ENCODE results near the gene COL4A2.

COL4A2 gene

GRCh38 chr13:110419381-110419791 is 112.3 kb downstream of the COL4A2 start:
- DNase-seq (ENCODE audit: low spot score) = peak; percentile 50

GRCh38 chr13:110419946-110420345 is 112.9 kb downstream of the COL4A2 start:
- DNase-seq (ENCODE audit: low spot score) = no peak

DNA sequence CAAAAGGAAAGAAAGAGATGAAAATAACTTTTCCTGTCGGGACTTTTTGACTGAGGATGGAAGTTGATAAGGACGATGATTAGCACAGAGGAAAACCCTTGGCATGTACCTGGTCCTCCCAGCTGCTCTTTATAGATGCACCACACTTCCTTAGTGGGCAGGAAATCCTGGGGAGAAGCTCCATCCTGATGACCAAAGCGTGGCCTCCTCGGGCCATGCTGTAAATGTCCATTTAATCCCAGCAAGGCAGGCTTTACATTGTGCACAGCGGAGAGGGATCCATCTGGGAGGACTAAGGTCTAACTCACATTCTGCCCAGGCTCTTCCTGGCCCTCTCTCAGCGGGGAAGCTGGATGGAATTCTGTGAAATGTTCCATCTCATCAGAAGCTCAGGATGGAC is 113.5 kb downstream of the COL4A2 start:
- no peak for DNase-seq (ENCODE audit: low spot score)

DNA sequence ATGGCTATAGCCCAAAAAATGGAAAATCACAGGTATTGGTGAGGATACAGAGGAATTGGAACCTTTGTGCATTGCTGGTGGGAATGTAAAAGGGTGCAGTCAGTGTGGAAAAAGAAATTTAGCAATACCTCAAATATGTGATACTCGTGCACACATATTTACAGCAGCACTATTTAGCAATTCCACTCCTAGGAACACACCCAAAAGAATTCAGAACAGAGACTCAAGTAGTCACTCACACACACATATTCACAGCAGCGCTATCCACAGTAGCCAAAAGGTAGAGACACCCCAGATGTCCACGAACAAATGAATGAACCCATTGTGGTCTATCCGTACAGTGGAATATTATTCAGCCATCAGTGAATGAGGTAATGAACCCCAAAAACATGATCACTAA is 114.0 kb downstream of the COL4A2 start:
- no peak for DNase-seq (ENCODE audit: low spot score)

DNA sequence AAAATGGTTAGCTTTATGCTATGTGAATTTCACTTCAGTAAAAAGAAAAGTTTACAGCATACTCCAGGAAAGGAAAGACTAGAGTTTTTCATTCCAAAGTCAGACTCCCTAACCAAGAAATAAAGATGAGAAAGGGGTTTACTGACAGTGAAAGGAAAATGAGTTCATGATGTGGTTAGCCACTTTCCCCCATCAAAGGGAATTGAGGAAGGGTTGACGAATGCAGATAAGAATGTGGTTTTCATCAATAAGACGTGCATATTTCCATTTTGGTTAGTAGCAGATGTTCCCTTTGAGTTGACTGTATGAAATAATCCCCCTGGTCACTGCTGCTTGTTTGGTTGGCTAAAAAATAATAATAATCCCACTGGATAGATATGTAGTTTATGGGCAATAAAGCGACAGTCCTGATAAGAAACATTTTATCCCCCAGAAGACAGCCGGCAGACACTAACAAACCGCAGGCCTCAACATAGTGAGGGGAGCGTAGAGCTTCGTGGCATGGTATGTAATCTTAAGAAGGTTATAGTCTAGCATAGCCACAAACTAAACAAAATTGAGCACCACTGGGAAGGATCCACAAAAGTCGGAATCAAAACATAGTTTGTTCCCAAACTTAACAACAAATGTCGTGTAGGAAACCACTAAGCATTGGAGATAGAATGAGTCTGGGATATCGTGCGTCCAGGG is 114.8 kb downstream of the COL4A2 start:
- DNase-seq (ENCODE audit: low spot score) = no peak

DNA sequence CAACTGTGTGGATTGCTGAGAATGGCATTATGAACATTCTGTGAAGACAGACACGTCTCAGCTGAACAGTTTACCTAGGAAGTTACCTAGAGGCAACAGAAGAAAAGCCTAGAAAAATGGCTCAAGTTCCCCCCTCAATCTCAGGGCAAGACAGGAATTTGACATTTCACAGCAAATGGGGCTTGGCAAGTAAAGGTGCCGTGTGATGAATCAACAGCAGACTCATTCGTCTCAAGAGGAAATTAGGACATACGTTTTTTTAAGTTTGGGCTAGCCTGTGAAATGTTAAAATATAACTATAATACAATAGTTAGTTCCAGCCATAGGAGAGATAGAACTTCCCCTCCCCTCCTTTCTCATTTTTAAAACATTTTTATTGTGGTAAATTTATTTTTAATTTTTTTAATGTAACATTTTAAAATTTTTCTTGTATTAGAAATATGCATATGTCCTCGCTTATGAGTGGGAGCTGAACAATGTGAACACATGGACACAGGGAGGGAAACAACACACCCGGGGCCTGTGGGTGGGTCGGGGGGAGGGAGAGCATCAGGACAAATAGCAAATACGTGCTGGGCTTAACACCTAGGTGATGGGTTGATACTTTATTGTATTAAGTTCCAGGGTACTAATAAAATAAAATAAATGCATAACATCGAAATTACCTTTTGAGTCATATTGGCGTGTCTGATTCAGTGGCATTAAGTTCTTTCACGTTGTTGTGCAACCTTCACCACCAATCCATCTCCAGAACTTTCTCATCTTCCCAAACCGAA is 116.0 kb downstream of the COL4A2 start:
- DNase-seq (ENCODE audit: low spot score) = no peak

DNA sequence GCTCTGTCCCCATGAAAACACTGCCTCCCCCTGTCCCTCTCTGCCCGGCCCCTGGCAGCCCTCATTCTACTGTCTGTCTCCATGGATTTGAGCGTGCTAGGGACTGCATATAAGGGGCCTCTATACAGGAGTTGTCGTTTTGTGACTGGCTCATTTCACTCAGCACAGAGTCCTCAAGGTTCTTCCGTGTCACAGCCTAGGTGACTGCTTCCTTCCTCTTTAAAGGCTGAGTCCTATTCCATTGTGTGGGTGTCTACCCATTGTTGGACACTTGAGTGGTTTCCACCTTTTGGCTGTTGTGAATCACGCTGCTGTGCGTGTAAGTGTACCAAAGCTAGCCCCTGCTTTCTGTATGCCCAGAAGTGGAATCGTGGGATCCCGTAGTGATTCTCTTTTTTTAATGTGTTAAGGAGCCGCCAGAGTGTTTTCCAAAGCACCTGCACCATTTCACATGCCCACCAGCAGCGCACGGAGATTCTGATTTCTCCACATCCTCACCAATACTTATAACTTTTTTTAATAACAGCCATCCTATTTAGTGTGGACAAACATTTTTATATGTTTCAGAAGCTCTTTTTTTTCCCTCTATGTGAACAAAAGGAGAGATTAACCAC is 116.7 kb downstream of the COL4A2 start:
- DNase-seq (ENCODE audit: low spot score) = no peak

- DNase-seq (ENCODE audit: low spot score) = no peak
Observed at GRCh38 chr13:110424569-110425443, 117.7 kb downstream of the COL4A2 start.

DNA sequence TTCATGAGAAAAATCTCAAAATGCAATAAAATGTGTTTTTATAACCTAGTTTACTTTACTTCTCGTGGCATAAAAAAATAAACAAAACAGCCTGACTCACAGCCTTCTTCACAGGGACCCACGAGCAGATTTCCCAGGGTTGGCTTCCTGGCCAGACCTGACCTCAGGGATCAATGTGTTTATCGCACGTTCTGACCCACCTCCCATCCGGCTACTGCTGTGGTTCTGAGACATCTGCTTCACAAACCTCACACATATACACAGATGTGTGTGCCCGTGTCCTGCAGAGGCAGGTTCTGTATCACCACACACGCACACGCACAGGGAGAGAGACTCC is 118.3 kb downstream of the COL4A2 start:
- no peak for DNase-seq (ENCODE audit: low spot score)

GRCh38 chr13:110426735-110427134 is 119.7 kb downstream of the COL4A2 start:
- DNase-seq (ENCODE audit: low spot score) = no peak

GRCh38 chr13:110428313-110428712 is 121.2 kb downstream of the COL4A2 start:
- DNase-seq (ENCODE audit: low spot score) = no peak

- DNase-seq (ENCODE audit: low spot score) = no peak
Observed at GRCh38 chr13:110430391-110431336, 123.6 kb downstream of the COL4A2 start.

DNA sequence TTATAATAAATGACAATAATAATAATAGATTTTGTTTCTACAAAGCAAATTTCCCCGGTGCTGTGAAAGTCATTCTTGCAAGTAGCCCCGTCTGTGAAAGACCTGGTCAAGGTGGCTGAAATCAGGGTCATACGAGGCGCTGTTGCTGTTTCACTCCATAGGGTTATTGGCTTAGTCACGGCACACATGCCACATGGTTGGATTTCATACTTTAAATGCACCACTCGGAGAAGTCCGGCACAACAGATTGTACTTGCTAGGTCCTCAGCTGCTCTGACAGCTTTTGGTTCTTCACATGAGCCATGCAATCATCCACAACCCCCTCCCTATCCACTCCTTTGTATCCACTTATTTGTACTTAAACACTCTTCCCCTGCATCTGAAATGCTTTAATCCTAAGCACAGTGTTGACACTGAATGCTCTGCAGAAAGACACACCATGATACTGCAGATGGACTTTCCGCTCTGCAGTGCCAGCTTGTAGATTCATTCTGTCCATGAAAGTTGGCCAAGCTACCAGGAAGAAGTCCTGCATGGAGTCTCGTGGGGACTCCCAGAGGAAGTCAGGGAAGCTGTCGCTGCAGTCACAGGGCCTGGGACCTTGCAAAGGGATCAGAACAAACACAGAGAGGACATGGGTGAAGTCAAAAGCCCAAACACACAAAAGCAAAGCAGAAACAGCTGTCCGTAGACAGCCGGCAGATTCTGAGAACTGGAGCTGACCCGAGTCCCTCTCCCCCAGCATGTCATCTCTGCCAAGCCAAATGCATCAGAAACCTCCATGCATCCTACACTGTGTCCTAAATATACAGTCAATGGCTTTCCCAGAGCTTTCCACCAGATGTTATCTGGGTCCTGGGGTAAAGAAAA is 124.6 kb downstream of the COL4A2 start:
- DNase-seq (ENCODE audit: low spot score) = no peak

DNA sequence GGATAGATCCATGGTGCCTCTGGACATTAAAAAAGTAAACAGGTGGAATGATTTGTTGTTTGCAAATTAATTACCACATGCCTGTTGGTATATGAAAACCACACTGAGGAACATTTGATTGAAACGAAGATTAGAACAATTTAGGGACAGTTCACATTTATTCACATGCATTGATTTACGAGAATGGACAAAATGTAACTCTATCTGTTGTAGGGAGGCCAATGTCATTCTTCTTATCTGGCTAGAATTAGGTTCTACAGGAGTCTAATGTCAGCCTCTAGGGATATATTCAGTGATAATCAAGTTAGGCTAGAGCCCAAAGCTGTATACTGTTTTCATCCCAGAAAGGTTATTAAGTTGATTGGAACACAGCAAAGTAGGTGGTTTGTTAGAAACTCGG is 125.4 kb downstream of the COL4A2 start:
- no peak for DNase-seq (ENCODE audit: low spot score)

- DNase-seq (ENCODE audit: low spot score) = no peak
Observed at GRCh38 chr13:110433014-110433413, 125.9 kb downstream of the COL4A2 start.

DNA sequence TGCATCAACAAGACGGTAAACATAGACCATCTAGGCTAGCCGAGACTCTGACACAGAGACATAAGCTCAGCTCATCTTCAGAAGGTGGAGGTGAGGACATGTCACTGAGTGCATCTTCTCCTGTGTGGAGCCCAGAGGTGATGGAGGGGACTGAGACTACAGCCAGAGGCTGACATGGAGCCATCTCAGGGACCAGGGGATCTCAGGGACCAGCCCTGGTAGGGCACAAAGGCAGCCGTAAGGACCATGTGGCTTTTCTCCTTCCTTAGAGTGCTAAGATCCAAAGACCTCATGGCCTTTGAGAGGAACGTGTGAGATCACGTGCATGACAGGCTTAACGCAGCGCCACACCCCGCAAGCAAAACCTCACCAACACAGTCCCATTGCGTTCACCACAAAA is 127.5 kb downstream of the COL4A2 start:
- no peak for DNase-seq (ENCODE audit: low spot score)

GRCh38 chr13:110435331-110435730 is 128.2 kb downstream of the COL4A2 start:
- no peak for DNase-seq (ENCODE audit: low spot score)

DNA sequence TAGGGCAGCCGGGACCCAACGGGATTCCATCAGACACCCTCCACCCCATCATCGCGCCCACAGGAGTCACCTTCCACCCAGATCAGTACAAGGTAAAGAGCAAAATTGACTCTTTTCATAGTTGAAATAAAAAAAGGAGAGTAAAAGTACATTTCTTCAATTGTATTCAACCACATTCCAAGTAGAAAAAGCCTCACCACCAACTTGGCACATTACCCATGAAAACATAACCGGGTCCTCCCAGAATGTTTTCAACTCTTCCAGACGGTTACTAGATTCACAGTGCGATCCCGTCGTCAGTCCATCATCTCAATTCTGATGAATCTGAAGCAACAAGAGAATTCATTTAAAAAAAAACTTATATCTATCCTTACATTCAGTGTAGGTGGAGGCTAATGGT is 129.2 kb downstream of the COL4A2 start:
- no peak for DNase-seq (ENCODE audit: low spot score)

DNA sequence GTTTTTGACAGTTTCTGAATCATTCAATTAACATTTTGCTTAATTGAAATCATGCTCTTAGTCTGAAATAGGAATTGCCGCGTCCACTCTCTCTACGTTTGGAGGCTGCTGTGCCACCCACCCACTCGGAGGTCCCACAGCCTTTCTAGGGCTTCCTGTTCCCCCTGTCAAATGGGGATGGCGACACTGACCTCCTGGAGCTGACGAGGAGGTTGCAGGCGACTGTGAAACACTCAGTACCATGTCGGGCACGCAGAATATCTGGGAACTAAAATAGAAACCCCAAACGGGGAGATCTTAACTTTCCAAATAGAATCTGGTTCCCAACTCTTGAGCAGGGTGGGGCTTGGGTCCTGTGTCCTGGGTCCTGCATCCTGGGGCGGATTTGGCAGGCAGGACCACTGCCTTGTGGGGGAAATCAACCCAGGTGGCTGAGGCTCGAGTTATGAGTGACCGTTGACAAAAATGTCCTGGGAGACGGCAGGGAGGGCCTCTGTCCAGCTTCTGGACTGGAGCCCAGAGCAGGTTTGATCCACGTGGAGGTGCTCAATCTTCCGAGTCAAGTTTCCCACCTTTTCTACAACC is 129.8 kb downstream of the COL4A2 start:
- DNase-seq (ENCODE audit: low spot score) = no peak

DNA sequence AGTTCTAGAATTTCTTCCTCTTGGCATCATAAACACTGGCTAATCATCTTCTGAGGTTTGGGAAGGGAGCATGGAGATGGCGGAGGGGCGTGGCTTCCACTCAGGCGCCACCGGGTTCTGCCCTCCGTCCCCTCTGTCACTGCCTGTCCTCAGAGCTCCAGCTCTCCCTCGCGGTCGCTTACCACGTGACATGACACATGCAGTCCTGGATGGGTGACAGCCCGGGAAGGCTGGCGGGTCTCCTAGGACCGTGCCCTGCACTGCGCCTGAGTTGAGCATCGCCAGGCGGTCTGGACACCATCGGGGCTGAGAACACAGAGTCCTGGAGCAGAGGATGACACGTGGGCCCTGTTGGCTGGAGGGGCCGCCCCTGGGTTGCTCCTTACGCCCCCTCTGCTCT is 131.1 kb downstream of the COL4A2 start:
- no peak for DNase-seq (ENCODE audit: low spot score)

All from LoVo (cell line).